Right lobe of liver (tissue), 6 donors: ENCODE results near the gene TNFRSF4. TPM values are rescaled to one million over a fixed set of nuclear protein-coding genes. Genes with fewer than 3 reads are reported as not detected.
"Not testable (repeated sequence)": the region's sequence is repeated elsewhere in the genome, so short reads cannot be mapped to it uniquely, and the experiment has no call there.

Experiments
- ATAC-seq, 4 donors: fragments of 200-7000 bp; cut with Tn5 transposase; one replicate each; pipeline ENCODE4 v1.9.1; 2020; ENCODE audit warnings: mild to moderate bottlenecking in 4 of 4, moderate library complexity in 4 of 4
- DNase-seq, 3 donors: peaks; one replicate each; pipeline ENCODE4 v3.0.0-alpha.2; 2020
- H3K27ac ChIP-seq, 3 donors: fragments of 200-600 bp; one replicate each; pipeline ENCODE4 v1.8.0; 2022
- H3K27me3 ChIP-seq, 2 donors: fragments of 200-600 bp; one replicate each; pipeline ENCODE4 v1.8.0; 2022
- H3K36me3 ChIP-seq, 4 donors: fragments of 200-600 bp; sonication (generic) in 1 of 4; one replicate each; pipeline versions ENCODE4 v1.5.1 to v1.8.0; 2017 to 2022; ENCODE audit warnings: control low read depth in 1 of 4
- H3K4me1 ChIP-seq, 4 donors: fragments of 200-600 bp; sonication (generic) in 1 of 4; one replicate each; pipeline versions ENCODE4 v1.5.1 to v1.8.0; 2017 to 2022; ENCODE audit warnings: control low read depth in 1 of 4
- H3K4me3 ChIP-seq, 3 donors: fragments of 200-600 bp; one replicate each; pipeline ENCODE4 v1.8.0; 2022
- H3K9me3 ChIP-seq, 4 donors: fragments of 200-600 bp; sonication (generic) in 1 of 4; one replicate each; pipeline versions ENCODE4 v1.5.1 to v1.8.0; 2017 to 2022; ENCODE audit warnings: control low read depth in 1 of 4
- POLR2A ChIP-seq: fragments of 450-650 bp; IDR thresholded peaks from one replicate; pipeline ENCODE4 v1.6.1; 2017; ENCODE audit warnings: antibody characterized with exemption, mild to moderate bottlenecking
- WGBS: methylation state at CpG from one replicate; pipeline ENCODE4 v1.1.6; 2018; ENCODE audit warnings: low coverage, low lambda C conversion rate; ENCODE audit not compliant: insufficient coverage; ENCODE audit errors: missing lambda C conversion rate; 5-methylcytosine and 5-hydroxymethylcytosine counted together
- intact Hi-C, 2 donors: fragments of 100-400 bp; cut with DNase I; formaldehyde crosslinking; loops; one replicate each; pipeline versions ENCODE4 v1.11.2 to v1.14.1; 2022
- total RNA-seq, 6 experiments: library from RNA; depleted of rRNA in 2 of 6; stranded (reverse); fragments of >200 nt in 2 of 6; fragmentation: NEBNext Ultra II Directional in 3 of 6; extraction: Animal tissue kit (Norgen Biotek cat#: 25700) in 3 of 6; gene quantifications; one replicate each; pipeline versions ENCODE4 v1.1.0 to v1.2.4, GENCODE V29; 2016 to 2023
- TF ChIP-seq, protein P1 (sequence below), 4 donors: fragments of 200-600 bp in 3 of 4; fragments of 450-650 bp in 1 of 4; IDR thresholded peaks; one replicate each; pipeline versions ENCODE4 v1.5.1 to v1.8.0; 2016 to 2022; ENCODE audit warnings: antibody characterized with exemption in 4 of 4, mild to moderate bottlenecking in 2 of 4
- donor health status: DM: no; HTN: yes; CAD: no.
- donor health status: DM: no; HTN: no; CAD: no.
- donor health status: DM: no; HTN: no; CAD: no.
- donor health status: DM: no; HTN: yes; CAD: no.
- donor health status: DM: no; HTN: yes; CAD: no.

TNFRSF4 gene
- total RNA-seq, 6 experiments from 2014 or later = 0.20 to 0.99 (median 0.28) TPM; not detected in 2

DNA sequence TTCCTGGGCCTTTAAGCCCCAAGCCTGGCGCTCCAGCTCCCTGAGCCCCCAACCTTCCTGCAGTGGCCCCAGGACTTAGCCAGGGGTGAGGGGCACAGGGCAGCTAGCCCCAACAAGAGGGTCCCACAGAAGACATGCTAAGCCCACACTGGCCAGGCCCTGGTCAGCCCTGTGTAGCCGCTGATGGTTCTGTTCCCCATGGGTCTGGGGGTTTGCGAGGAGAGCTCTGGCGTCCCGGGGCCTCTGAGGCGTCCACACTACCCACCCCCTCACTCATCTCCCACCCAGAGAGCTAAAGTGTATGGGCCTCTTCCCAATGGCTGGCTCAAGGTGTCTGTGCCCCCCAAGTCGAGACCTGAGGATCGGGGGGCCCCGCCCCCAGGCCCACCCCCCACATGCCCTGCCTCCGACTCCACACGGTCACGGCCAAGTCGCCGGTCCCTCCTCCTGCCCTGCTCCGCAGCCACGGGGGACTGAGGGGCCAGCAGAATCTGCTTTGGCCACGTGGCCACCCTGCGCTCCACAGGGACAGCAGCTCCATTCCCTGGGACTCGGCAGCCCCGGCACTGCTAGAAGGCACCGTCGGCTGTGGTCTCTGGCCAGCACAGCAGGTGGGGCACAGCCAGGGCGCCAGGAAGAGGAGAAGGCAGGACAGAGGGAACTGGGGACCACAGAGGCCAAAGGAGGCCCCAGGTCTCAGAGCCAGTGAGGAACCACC lies 15.4 kb downstream of the TNFRSF4 start:
- TF ChIP-seq, protein P1, sequence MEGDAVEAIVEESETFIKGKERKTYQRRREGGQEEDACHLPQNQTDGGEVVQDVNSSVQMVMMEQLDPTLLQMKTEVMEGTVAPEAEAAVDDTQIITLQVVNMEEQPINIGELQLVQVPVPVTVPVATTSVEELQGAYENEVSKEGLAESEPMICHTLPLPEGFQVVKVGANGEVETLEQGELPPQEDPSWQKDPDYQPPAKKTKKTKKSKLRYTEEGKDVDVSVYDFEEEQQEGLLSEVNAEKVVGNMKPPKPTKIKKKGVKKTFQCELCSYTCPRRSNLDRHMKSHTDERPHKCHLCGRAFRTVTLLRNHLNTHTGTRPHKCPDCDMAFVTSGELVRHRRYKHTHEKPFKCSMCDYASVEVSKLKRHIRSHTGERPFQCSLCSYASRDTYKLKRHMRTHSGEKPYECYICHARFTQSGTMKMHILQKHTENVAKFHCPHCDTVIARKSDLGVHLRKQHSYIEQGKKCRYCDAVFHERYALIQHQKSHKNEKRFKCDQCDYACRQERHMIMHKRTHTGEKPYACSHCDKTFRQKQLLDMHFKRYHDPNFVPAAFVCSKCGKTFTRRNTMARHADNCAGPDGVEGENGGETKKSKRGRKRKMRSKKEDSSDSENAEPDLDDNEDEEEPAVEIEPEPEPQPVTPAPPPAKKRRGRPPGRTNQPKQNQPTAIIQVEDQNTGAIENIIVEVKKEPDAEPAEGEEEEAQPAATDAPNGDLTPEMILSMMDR (IDR thresholded peaks at IDR 0.05) = no peak
- TF ChIP-seq POLR2A = no peak
- Histone ChIP-seq H3K4me3 (no peak overlapping the region), H3K27ac (no peak overlapping the region), H3K27me3 (no peaks in the 10 kb centered on the region), H3K36me3 (no peaks in the 10 kb centered on the region), H3K9me3 (no peaks in the 10 kb centered on the region), H3K4me1 (peaks cover 0 to 3% (median 0%) of the 10 kb centered on the region in 4 donors)
- WGBS = 88% methylated on average over 8 of the region's 23 CpGs
- ATAC-seq (peak in 1 of 4 donors; percentile 17), DNase-seq (peak in 2 of 3 donors; percentile 14 to 49)
- intact Hi-C loops = no loop called here

DNA sequence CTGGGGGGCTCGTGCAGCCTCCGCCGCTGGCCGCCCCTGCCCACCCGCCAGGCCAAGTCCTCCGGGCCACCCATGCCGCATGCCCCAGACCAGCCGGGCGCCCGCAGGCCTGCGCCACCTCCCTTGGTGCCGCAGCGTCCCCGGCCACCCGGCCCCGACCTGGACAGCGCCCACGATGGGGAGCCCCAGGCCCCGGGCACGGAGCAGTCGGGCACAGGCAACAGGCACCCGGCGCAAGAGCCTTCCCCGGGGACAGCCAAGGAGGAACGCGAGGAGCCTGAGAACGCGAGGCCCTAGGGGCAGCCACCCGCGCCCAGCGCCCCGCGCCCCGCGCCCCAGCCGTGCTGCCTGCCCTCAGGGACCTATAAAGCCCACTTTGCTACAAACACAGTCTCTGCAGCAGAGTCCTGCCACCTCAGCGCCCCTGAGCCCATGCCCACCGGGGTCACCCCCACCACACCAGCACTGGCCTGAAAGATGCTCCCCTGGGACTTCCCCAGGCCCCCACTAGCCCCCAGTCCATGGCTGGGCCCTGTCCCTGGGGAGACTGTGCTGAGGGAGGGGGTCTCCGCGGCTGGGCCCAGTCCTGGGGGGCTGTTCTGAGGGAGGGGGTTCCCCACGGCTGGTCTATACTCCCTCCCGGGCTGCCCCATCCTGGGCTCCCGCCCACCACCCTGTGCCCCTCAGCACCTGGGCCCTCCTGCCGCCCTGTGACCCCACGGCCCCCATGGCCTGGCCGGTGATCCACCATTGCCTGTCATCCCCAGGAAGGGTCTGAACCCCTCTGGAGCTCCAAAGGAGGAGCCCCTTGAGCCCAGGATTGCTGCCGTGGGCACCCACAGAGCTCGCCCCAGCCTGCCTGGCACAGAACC lies 16.2 kb downstream of the TNFRSF4 start:
- TF ChIP-seq, protein P1 (IDR thresholded peaks at IDR 0.05) = no peak
- no peak for TF ChIP-seq POLR2A
- Histone ChIP-seq H3K27me3 (no peaks in the 10 kb centered on the region), H3K4me1 (peaks cover 0 to 3% (median 0%) of the 10 kb centered on the region in 4 donors), H3K4me3 (no peak overlapping the region), H3K9me3 (no peaks in the 10 kb centered on the region), H3K36me3 (no peaks in the 10 kb centered on the region), H3K27ac (no peak overlapping the region)
- ATAC-seq (peak in 1 of 4 donors; percentile 4), DNase-seq (peak in 2 of 3 donors; percentile 16 to 51)
- intact Hi-C loops = no loop called here
- no CpG with 5 or more reads among the region's 48 CpGs for WGBS

DNA sequence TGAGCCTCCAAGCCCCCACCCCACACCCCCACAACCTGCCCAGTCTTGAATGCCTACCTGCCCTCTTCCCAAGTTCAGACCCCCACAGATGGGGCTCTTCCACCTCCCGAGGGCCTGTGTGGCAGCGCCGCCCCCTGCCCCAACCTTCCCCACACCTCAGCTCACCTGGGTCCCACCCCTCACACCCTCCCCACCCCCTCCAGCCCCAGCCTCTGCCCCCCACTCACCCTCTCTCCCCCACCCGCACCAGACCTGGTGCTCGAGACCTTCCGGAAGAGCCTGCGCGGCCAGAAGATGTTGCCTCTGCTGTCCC lies 16.8 kb downstream of the TNFRSF4 start:
- no peak for TF ChIP-seq POLR2A
- TF ChIP-seq, protein P1 (IDR thresholded peaks at IDR 0.05) = no peak

DNA sequence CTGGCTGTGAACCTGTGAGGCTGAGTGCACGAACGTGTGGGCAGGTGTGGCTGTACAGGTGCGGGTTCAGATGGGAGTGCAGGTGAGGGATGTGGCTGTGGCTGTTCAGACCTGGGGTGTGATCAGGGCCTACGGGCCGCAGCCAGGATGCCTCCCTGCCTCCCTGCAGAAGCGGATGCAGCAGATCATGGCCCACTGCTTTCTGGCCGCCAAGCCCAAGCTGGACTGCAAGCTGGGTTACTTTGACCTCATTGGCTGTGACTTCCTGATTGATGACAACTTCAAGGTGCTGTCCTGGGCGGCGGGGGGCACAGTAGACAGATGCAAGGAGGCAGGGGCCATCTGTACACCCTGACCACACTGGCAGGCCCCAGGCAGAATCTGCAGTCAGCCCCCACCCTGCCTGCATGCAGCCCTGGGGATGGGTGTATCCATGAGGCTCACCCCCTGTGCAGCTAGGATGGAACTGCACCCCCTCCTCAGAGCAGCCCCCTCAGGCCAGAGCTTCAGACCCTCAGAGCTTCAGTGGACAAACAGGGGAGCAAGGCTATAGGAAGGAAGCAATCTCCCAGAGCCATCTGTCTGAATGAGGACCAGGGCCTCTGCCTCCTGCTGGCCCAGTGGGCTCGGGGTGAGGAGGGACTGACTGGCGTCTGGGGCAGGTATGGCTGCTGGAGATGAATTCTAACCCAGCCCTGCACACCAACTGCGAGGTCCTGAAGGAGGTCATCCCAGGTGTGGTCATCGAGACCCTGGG lies 17.3 kb downstream of the TNFRSF4 start:
- peaks cover 0 to 3% (median 0%) of the 10 kb centered on the region in 4 donors for H3K4me1 ChIP-seq
- no peaks in the 10 kb centered on the region for H3K36me3 ChIP-seq
- intact Hi-C loops = no loop called here
- TF ChIP-seq, protein P1 (IDR thresholded peaks at IDR 0.05) = no peak
- no peak for TF ChIP-seq POLR2A
- WGBS = no CpG with 5 or more reads among the region's 13 CpGs
- H3K27ac ChIP-seq = no peak overlapping the region
- H3K9me3 ChIP-seq = no peaks in the 10 kb centered on the region
- DNase-seq (peak in 2 of 3 donors; percentile 9 to 37), ATAC-seq (no peak)
- no peak overlapping the region for H3K4me3 ChIP-seq
- no peaks in the 10 kb centered on the region for H3K27me3 ChIP-seq

More for the DNA sequence above, 16.8 kb downstream of the TNFRSF4 start:
- ATAC-seq (no peak), DNase-seq (no peak)
- no peaks in the 10 kb centered on the region for H3K36me3 ChIP-seq
- peaks cover 0 to 3% (median 0%) of the 10 kb centered on the region in 4 donors for H3K4me1 ChIP-seq
- no peak overlapping the region for H3K27ac ChIP-seq
- intact Hi-C loops = no loop called here
- H3K4me3 ChIP-seq = no peak overlapping the region
- no peaks in the 10 kb centered on the region for H3K27me3 ChIP-seq
- 90% methylated on average over 2 of the region's 8 CpGs for WGBS
- H3K9me3 ChIP-seq = no peaks in the 10 kb centered on the region

DNA sequence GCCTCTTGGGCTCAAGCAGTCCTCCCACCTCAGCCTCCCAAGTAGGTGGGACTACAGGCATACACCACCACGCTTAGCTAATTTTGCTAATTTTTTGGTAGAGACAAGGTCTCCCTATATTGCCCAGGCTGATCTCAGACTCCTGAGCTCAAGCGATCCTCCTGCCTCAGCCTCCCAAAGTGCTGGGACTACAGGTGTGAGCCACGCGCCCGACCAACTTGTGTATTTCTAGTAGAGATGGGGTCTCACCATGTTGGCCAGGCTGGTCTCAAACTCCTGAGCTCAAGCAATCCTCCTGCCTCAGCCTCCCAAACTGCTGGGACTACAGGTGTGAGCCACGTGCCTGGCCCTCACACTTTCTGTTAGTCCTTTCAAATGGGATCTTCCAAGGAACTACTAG lies 18.2 kb downstream of the TNFRSF4 start:
- H3K36me3 ChIP-seq, intact Hi-C loops, H3K4me3 ChIP-seq, H3K4me1 ChIP-seq, ATAC-seq, H3K27ac ChIP-seq, H3K9me3 ChIP-seq, DNase-seq, H3K27me3 ChIP-seq: not testable (repeated sequence)
- 76% methylated on average over 6 of the region's 6 CpGs for WGBS
